ENCODE measurements around the gene HIKESHI.

Gene HIKESHI

GRCh38 chr11:86360775-86361395 is 58.8 kb downstream of the HIKESHI start:
- H3K4me3 ChIP-seq (ENCODE audit: low read length), result no peak overlapping the region
- no peaks in the 10 kb centered on the region for H3K36me3 ChIP-seq (ENCODE audit: insufficient read depth, low read length)
- H3K27me3 ChIP-seq (ENCODE audit: control insufficient read depth, insufficient read depth, low read length), result no peaks in the 10 kb centered on the region
- H3K4me2 ChIP-seq (ENCODE audit: low read length), result no peak overlapping the region
- no peak overlapping the region for H3K9ac ChIP-seq (ENCODE audit: low read depth, low read length)
- no peaks in the 10 kb centered on the region for H3K9me3 ChIP-seq (replicated peaks; ENCODE audit: low read length)
- no peaks in the 10 kb centered on the region for H3K4me1 ChIP-seq (ENCODE audit: control insufficient read depth, insufficient read depth, low read length)

- H3K9ac ChIP-seq (ENCODE audit: low read depth, low read length), result no peak overlapping the region
- H3K9me3 ChIP-seq (replicated peaks; ENCODE audit: low read length), result no peaks in the 10 kb centered on the region
- H3K27me3 ChIP-seq (ENCODE audit: control insufficient read depth, insufficient read depth, low read length), result no peaks in the 10 kb centered on the region
- no peak overlapping the region for H3K4me3 ChIP-seq (ENCODE audit: low read length)
- H3K4me2 ChIP-seq (ENCODE audit: low read length), result no peak overlapping the region
- no peaks in the 10 kb centered on the region for H3K4me1 ChIP-seq (ENCODE audit: control insufficient read depth, insufficient read depth, low read length)
- no peaks in the 10 kb centered on the region for H3K36me3 ChIP-seq (ENCODE audit: insufficient read depth, low read length)
Measured at GRCh38 chr11:86363424-86363823, 61.4 kb downstream of the HIKESHI start.

GRCh38 chr11:86365546-86365945 is 63.5 kb downstream of the HIKESHI start:
- Histone ChIP-seq H3K9me3 (replicated peaks; ENCODE audit: low read length) (no peaks in the 10 kb centered on the region), H3K36me3 (ENCODE audit: insufficient read depth, low read length) (no peaks in the 10 kb centered on the region), H3K4me2 (ENCODE audit: low read length) (no peak overlapping the region), H3K9ac (ENCODE audit: low read depth, low read length) (no peak overlapping the region), H3K4me3 (ENCODE audit: low read length) (no peak overlapping the region), H3K27me3 (ENCODE audit: control insufficient read depth, insufficient read depth, low read length) (no peaks in the 10 kb centered on the region), H3K4me1 (ENCODE audit: control insufficient read depth, insufficient read depth, low read length) (no peaks in the 10 kb centered on the region)

- Histone ChIP-seq H3K36me3 (ENCODE audit: insufficient read depth, low read length) (no peaks in the 10 kb centered on the region), H3K4me3 (ENCODE audit: low read length) (no peak overlapping the region), H3K27me3 (ENCODE audit: control insufficient read depth, insufficient read depth, low read length) (no peaks in the 10 kb centered on the region), H3K9ac (ENCODE audit: low read depth, low read length) (no peak overlapping the region), H3K4me1 (ENCODE audit: control insufficient read depth, insufficient read depth, low read length) (peaks cover 4% of the 10 kb centered on the region), H3K9me3 (replicated peaks; ENCODE audit: low read length) (no peaks in the 10 kb centered on the region), H3K4me2 (ENCODE audit: low read length) (no peak overlapping the region)
Measured at GRCh38 chr11:86369668-86370067, 67.6 kb downstream of the HIKESHI start.

GRCh38 chr11:86370171-86370570 is 68.1 kb downstream of the HIKESHI start:
- Histone ChIP-seq H3K36me3 (ENCODE audit: insufficient read depth, low read length) (no peaks in the 10 kb centered on the region), H3K9me3 (replicated peaks; ENCODE audit: low read length) (no peaks in the 10 kb centered on the region), H3K4me1 (ENCODE audit: control insufficient read depth, insufficient read depth, low read length) (peaks cover 4% of the 10 kb centered on the region), H3K4me3 (ENCODE audit: low read length) (no peak overlapping the region), H3K9ac (ENCODE audit: low read depth, low read length) (no peak overlapping the region), H3K27me3 (ENCODE audit: control insufficient read depth, insufficient read depth, low read length) (no peaks in the 10 kb centered on the region), H3K4me2 (ENCODE audit: low read length) (no peak overlapping the region)

GRCh38 chr11:86370922-86371594 is 69.0 kb downstream of the HIKESHI start:
- H3K9me3 ChIP-seq (replicated peaks; ENCODE audit: low read length), result no peaks in the 10 kb centered on the region
- peaks cover 4% of the 10 kb centered on the region for H3K4me1 ChIP-seq (ENCODE audit: control insufficient read depth, insufficient read depth, low read length)
- no peak overlapping the region for H3K9ac ChIP-seq (ENCODE audit: low read depth, low read length)
- no peaks in the 10 kb centered on the region for H3K27me3 ChIP-seq (ENCODE audit: control insufficient read depth, insufficient read depth, low read length)
- no peaks in the 10 kb centered on the region for H3K36me3 ChIP-seq (ENCODE audit: insufficient read depth, low read length)
- no peak overlapping the region for H3K4me3 ChIP-seq (ENCODE audit: low read length)
- no peak overlapping the region for H3K4me2 ChIP-seq (ENCODE audit: low read length)

GRCh38 chr11:86372041-86372440 is 70.0 kb downstream of the HIKESHI start:
- Histone ChIP-seq H3K4me3 (ENCODE audit: low read length) (no peak overlapping the region), H3K36me3 (ENCODE audit: insufficient read depth, low read length) (no peaks in the 10 kb centered on the region), H3K4me1 (ENCODE audit: control insufficient read depth, insufficient read depth, low read length) (peaks cover 4% of the 10 kb centered on the region), H3K9me3 (replicated peaks; ENCODE audit: low read length) (no peaks in the 10 kb centered on the region), H3K4me2 (ENCODE audit: low read length) (no peak overlapping the region), H3K27me3 (ENCODE audit: control insufficient read depth, insufficient read depth, low read length) (no peaks in the 10 kb centered on the region), H3K9ac (ENCODE audit: low read depth, low read length) (no peak overlapping the region)

GRCh38 chr11:86372586-86372985 is 70.5 kb downstream of the HIKESHI start:
- H3K9me3 ChIP-seq (replicated peaks; ENCODE audit: low read length), result no peaks in the 10 kb centered on the region
- no peaks in the 10 kb centered on the region for H3K27me3 ChIP-seq (ENCODE audit: control insufficient read depth, insufficient read depth, low read length)
- H3K4me2 ChIP-seq (ENCODE audit: low read length), result no peak overlapping the region
- peaks cover 4% of the 10 kb centered on the region for H3K4me1 ChIP-seq (ENCODE audit: control insufficient read depth, insufficient read depth, low read length)
- no peak overlapping the region for H3K4me3 ChIP-seq (ENCODE audit: low read length)
- H3K36me3 ChIP-seq (ENCODE audit: insufficient read depth, low read length), result no peaks in the 10 kb centered on the region
- no peak overlapping the region for H3K9ac ChIP-seq (ENCODE audit: low read depth, low read length)

GRCh38 chr11:86374069-86374468 is 72.0 kb downstream of the HIKESHI start:
- Histone ChIP-seq H3K9me3 (replicated peaks; ENCODE audit: low read length) (no peaks in the 10 kb centered on the region), H3K9ac (ENCODE audit: low read depth, low read length) (no peak overlapping the region)

GRCh38 chr11:86374586-86374985 is 72.5 kb downstream of the HIKESHI start, which contains the start of gene CCDC81:
CCDC81 (plus strand) TSS chr11:86374887; CDS start chr11:86375164, 277 bp downstream.
- H3K4me3 ChIP-seq (ENCODE audit: low read length), result no peak within 1 kb of the TSS
- no peaks in the 10 kb centered on the region for H3K9me3 ChIP-seq (replicated peaks; ENCODE audit: low read length)
- H3K36me3 ChIP-seq (ENCODE audit: insufficient read depth, low read length), result no peaks in the 10 kb centered on the region
- no peaks in the 10 kb centered on the region for H3K27me3 ChIP-seq (ENCODE audit: control insufficient read depth, insufficient read depth, low read length)
- H3K4me1 ChIP-seq (ENCODE audit: control insufficient read depth, insufficient read depth, low read length), result peaks cover 4% of the 10 kb centered on the region
- H3K4me2 ChIP-seq (ENCODE audit: low read length), result peak within 1 kb of the TSS; percentile 51
- no peak within 1 kb of the TSS for H3K9ac ChIP-seq (ENCODE audit: low read depth, low read length)

More at GRCh38 chr11:86374069-86374468, 72.0 kb downstream of the HIKESHI start:
- H3K4me2 ChIP-seq (ENCODE audit: low read length), result peak overlapping the region; percentile 51
- H3K4me3 ChIP-seq (ENCODE audit: low read length), result no peak overlapping the region
- no peaks in the 10 kb centered on the region for H3K27me3 ChIP-seq (ENCODE audit: control insufficient read depth, insufficient read depth, low read length)
- H3K36me3 ChIP-seq (ENCODE audit: insufficient read depth, low read length), result no peaks in the 10 kb centered on the region
- H3K4me1 ChIP-seq (ENCODE audit: control insufficient read depth, insufficient read depth, low read length), result peaks cover 4% of the 10 kb centered on the region

- Histone ChIP-seq H3K27me3 (ENCODE audit: control insufficient read depth, insufficient read depth, low read length) (no peaks in the 10 kb centered on the region), H3K4me3 (ENCODE audit: low read length) (no peak overlapping the region), H3K4me2 (ENCODE audit: low read length) (no peak overlapping the region), H3K9ac (ENCODE audit: low read depth, low read length) (no peak overlapping the region), H3K36me3 (ENCODE audit: insufficient read depth, low read length) (no peaks in the 10 kb centered on the region), H3K9me3 (replicated peaks; ENCODE audit: low read length) (no peaks in the 10 kb centered on the region), H3K4me1 (ENCODE audit: control insufficient read depth, insufficient read depth, low read length) (no peaks in the 10 kb centered on the region)
Measured at GRCh38 chr11:86377972-86378371, 75.9 kb downstream of the HIKESHI start.
